ENCODE data around the gene MYO18A. TPM values are rescaled to one million over a fixed set of nuclear protein-coding genes. Genes with fewer than 3 reads are reported as not detected.

The MYO18A gene
- total and polyA plus RNA-seq, 2 of the 4 experiments (the other 2 are of a cell fraction): 22.4 to 39.1 TPM

- no peak for TF ChIP-seq CEBPB (IDR thresholded peaks at IDR 0.05; ENCODE audit: low read depth, low read length)
Measured at GRCh38 chr17:29039764-29040598, 140.2 kb downstream of the MYO18A start (continued).

DNA sequence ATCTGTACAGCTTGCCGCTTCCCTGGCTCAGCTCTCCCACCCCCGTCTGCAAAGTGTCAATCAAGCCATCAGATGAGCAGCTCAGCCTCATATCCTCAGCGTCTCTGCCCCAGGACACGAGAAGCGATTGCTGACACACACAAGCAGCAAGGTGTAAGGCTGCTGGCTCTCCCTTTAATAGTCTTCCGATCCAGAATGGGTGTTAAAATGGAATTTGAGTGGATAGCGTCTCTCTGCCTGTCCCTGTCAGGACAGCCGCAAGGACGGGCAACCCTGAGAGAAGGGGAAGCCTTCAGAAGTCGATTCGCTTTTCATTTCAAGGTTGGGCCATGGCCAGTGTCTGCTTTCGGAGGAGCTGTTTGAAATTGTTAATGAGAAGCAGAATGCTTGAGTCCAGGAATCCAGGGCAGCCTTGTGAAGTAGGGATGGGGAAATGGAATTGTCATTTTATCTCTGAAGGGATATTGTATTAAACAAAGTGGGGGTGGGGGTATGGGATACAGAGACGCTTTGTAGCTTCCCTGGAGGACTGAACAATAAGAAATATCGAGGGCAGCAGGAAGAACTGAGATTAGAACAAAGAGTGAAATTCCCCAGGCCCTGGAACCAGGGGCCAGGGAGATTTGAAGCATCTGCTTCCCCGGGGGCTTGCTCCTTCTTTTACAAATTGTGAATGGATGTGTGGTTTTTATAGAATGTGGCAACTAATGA lies 142.0 kb downstream of the MYO18A start:
- peaks cover 20% of the 10 kb centered on the region for H3K9me3 ChIP-seq (ENCODE audit: control insufficient read depth, insufficient read depth, low read length)
- H3K23ac ChIP-seq (ENCODE audit: low read depth, low read length): no peak overlapping the region
- H3K36me3 ChIP-seq (ENCODE audit: control insufficient read depth, insufficient read depth, low read length): no peaks in the 10 kb centered on the region
- in situ Hi-C loops (cut with MboI; ENCODE audit: low sequenced_read_pairs): no loop called here
- no peak overlapping the region for H2BK5ac ChIP-seq (ENCODE audit: low read depth, low read length, poor library complexity, severe bottlenecking)
- H3K9me1 ChIP-seq (ENCODE audit: insufficient read depth, low read length): no peaks in the 10 kb centered on the region
- no peak overlapping the region for H3K9ac ChIP-seq (ENCODE audit: low read depth, low read length)
- peaks cover 47% of the 10 kb centered on the region for H3K27me3 ChIP-seq (ENCODE audit: control insufficient read depth, insufficient read depth, low read length)
- H4K5ac ChIP-seq (ENCODE audit: low read depth, low read length): no peak overlapping the region
- intact Hi-C loops (cut with micrococcal nuclease): no loop called here
- no peak overlapping the region for H2AK5ac ChIP-seq (ENCODE audit: low read depth, low read length)
- ChIA-PET POLR2A (ENCODE audit: unreplicated experiment) (no interaction called here), CTCF (interaction anchor here (0.6 kb wide), 2 partner anchors 313 to 1258 kb away, joined by 3 read pairs; no protein-coding TSS in a partner anchor)
- no peak overlapping the region for H2BK20ac ChIP-seq (ENCODE audit: low read depth, low read length)
- dilution Hi-C loops (cut with HindIII; ENCODE audit: low sequenced_read_pairs, unreplicated experiment): no loop called here
- no peaks in the 10 kb centered on the region for H3K79me1 ChIP-seq (ENCODE audit: low read depth in 1 of 2, low read length in 2 of 2)
- no peak overlapping the region for H3K14ac ChIP-seq (replicated peaks; ENCODE audit: low read depth, low read length)
- H3K27ac ChIP-seq (ENCODE audit: insufficient read depth, low read length): no peak overlapping the region
- H3K4ac ChIP-seq (ENCODE audit: low read depth, low read length): no peak overlapping the region
- DNase-seq: no peak
- H3K4me1 ChIP-seq (ENCODE audit: control insufficient read depth, insufficient read depth, low read length): no peaks in the 10 kb centered on the region
- H4K8ac ChIP-seq (ENCODE audit: low read depth in 2 of 2, low read length in 2 of 2): no peak overlapping the region
- no peak overlapping the region for H2BK120ac ChIP-seq (ENCODE audit: low read depth, low read length)
- H3K4me3 ChIP-seq (ENCODE audit: insufficient read depth, low read depth, low read length): no peak overlapping the region
- no peak overlapping the region for H3K56ac ChIP-seq (ENCODE audit: extremely low read depth, insufficient read depth, low read length)
- no TSS peak for BruUV-seq (replicated peaks)
- TF ChIP-seq MAZ (IDR thresholded peaks at IDR 0.05; ENCODE audit: borderline replicate concordance, low read depth, low read length) (no peak), BHLHE40 (IDR thresholded peaks at IDR 0.05; ENCODE audit: low read depth, low read length) (no peak), RAD21 (IDR thresholded peaks at IDR 0.05; ENCODE audit: low read length) (no peak), MAFK (IDR thresholded peaks at IDR 0.05; ENCODE audit: low read depth, low read length) (no peak), FOS (IDR thresholded peaks at IDR 0.05; ENCODE audit: low read depth, low read length) (no peak), SMC3 (IDR thresholded peaks at IDR 0.05; ENCODE audit: low read depth, low read length) (no peak)
- H4K91ac ChIP-seq (ENCODE audit: insufficient read depth, low read depth, low read length): no peak overlapping the region
- H2AFZ ChIP-seq (replicated peaks; ENCODE audit: low read length, poor library complexity): no peak overlapping the region
- WGBS, 2 experiments (ENCODE audit: extremely low coverage in 2 of 2, insufficient read length in 1 of 2): 17% methylated on average over 7 of the region's 15 CpGs; no CpG with 5 or more reads in 1 of the 2 experiments
- no peak overlapping the region for H3K4me2 ChIP-seq (ENCODE audit: low read depth, low read length)
- no peak overlapping the region for H3K18ac ChIP-seq (ENCODE audit: low read depth, low read length)
- ATAC-seq (ENCODE audit: low read depth): no peak
- H2BK15ac ChIP-seq (ENCODE audit: low read depth, low read length): no peak overlapping the region
- no peak overlapping the region for H2AK9ac ChIP-seq (replicated peaks; ENCODE audit: low read depth, low read length, poor library complexity)
- H4K20me1 ChIP-seq (ENCODE audit: insufficient read depth, low read length): no peaks in the 10 kb centered on the region

Data from IMR-90 (cell line).